C4-2B (cell line): ENCODE results near the gene BLTP1.

ENCODE experiments used
- ZFX ChIP-seq: fragments of 450-650 bp; IDR thresholded peaks from 2 replicates; pipeline ENCODE4 v1.6.1; 2017
- TF ChIP-seq, protein P1 (sequence below): fragments of 450-650 bp; conservative IDR thresholded peaks from 2 replicates; pipeline ENCODE4 v1.5.1; 2017; ENCODE audit warnings: mild to moderate bottlenecking

DNA sequence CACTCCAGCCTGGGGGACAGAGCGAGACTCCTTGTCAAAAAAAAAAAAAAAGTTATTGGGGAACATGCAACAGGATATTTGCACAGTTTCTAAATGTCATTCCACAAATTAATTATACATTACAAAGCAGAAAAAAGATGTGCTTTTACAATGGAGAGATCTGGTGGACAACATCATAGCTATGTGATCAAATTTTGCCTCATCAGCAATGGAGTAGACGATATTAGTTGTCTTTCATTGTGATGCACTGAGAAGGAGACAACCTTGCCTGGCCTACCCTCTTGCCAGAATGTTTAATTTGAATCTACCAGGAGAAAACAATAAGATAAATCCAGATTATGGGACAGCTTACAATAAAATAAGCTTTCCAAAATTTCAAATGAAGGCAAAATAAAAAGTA, 30.5 kb upstream of the BLTP1 start:
- TF ChIP-seq, protein P1, sequence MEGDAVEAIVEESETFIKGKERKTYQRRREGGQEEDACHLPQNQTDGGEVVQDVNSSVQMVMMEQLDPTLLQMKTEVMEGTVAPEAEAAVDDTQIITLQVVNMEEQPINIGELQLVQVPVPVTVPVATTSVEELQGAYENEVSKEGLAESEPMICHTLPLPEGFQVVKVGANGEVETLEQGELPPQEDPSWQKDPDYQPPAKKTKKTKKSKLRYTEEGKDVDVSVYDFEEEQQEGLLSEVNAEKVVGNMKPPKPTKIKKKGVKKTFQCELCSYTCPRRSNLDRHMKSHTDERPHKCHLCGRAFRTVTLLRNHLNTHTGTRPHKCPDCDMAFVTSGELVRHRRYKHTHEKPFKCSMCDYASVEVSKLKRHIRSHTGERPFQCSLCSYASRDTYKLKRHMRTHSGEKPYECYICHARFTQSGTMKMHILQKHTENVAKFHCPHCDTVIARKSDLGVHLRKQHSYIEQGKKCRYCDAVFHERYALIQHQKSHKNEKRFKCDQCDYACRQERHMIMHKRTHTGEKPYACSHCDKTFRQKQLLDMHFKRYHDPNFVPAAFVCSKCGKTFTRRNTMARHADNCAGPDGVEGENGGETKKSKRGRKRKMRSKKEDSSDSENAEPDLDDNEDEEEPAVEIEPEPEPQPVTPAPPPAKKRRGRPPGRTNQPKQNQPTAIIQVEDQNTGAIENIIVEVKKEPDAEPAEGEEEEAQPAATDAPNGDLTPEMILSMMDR: no peak
- TF ChIP-seq ZFX: no peak
